Measurements from ENCODE around the gene MCF2L.

- TF ChIP-seq CTCF (IDR thresholded peaks at IDR 0.05) (no peak), POLR2A (IDR thresholded peaks at IDR 0.05) (no peak), POLR2AphosphoS5 (IDR thresholded peaks at IDR 0.05) (no peak)
Measured at GRCh38 chr13:112955956-112956355, 13.1 kb upstream of the MCF2L start.
